Stimulated activated CD8-positive, alpha-beta memory T cell treated with anti-CD3 and anti-CD28 coated beads, Interleukin-7, amount 100 ng/mL, for 4 hours (primary cell): Measurements from ENCODE around the gene TUBB6.

Experiments
- DNase-seq, 2 donors: peaks; one replicate each; pipeline ENCODE4 v3.0.0-alpha.2; 2020; ENCODE audit warnings: low read depth in 2 of 2

Gene TUBB6

DNA sequence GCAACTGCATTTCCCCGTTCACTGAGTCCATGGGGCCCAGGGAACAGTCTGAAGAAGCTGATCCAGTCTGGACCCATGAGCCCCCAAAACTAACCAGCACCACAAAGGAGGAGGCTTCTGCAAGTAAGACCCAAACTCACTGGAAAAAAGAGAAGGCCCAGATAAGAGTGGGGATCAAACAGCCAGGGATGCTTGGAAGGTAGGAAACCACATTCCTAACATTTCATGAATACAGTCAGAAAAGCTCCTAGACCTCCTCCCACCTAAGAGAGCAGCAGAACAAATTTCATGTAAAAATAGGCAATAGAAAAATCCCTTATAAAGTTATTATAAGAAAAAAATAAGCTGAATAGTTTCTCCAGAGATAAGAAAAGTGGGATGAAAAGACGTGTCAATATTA, 30.3 kb downstream of the TUBB6 start:
- DNase-seq = no peak

DNA sequence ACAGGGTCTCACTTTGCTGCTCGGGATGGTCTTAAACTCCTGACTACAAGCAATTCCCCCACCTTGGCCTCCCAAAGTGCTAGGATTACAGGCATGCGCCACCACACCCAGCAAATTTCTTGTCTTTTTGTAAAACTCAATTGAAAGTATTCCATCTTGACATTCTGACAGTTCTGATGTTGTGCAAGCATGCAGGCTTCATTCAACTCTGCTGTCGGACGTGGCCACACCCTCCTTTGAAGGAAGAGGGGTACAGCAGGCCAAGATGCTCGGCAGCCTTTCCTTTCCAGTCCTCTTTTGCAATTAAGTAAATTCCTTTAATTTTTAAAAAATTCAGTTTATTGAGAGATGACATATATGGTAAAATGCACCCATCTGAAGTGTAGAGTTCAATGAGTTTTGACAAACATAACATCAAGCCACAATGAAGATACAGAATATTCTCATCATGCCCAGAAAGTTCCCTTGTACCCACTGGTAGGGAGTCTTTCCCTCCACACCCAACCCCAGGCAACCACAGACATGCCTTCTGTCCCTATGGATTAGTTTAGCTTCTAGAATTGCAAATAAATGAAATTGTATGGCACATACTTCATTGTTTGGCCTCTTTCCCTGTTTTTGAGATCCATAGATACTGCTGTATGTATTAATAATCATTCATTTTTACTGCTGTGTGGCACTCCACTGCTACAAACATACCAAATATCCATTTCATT, 33.1 kb downstream of the TUBB6 start:
- DNase-seq = no peak

DNA sequence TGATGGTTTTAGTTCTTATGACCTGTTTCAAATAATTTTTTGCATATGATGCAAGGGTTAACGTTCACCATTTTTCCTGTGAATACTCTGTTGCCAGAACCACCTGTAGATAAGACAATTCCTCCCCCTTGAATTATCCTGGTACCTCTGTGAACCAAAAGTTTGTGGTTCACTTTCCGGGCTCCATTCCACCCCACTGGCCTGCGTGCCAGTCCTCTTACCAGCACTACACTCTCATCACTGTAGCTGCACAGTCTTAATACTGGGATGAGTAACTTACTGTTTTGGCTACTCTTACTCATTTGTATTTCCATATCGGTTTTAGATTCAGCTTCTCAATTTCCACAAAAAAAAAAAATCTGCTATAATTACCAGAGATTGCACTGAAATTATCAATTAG, 34.6 kb downstream of the TUBB6 start:
- no peak for DNase-seq

DNA sequence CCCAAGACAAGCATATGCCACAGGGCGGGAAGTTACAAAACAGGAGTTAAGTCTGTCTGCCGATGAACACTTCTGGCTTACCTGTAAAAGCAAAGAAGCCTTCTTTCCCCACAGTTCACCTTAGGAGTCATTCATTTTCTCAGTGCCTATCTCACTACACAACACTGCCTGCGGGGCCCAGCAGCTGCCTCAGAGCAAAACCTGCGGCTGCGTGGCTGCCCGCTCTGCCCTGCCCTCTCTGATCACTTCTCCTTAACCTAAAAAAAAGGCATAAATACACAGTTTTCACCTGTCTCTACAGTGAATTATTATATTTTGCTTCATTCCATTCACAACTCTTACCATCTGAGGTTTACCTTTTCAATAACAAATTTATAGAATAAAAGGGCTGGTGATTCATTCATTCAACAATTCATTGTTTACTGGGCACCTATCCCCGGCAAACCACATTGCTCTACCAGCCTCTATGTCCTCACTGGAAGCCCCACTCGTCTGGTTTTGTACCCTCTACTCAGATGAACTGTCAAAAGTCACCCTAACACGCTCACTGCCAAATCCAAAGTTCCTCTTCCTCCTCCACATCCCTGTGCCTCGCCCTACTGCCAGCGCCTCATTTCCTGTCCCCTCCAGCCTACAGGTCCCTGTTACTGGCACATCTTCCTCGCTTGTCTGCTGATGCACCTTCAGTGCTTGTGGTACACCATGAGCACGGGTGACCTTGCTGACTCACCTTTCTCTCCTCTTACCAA, 37.6 kb downstream of the TUBB6 start:
- DNase-seq = no peak

DNA sequence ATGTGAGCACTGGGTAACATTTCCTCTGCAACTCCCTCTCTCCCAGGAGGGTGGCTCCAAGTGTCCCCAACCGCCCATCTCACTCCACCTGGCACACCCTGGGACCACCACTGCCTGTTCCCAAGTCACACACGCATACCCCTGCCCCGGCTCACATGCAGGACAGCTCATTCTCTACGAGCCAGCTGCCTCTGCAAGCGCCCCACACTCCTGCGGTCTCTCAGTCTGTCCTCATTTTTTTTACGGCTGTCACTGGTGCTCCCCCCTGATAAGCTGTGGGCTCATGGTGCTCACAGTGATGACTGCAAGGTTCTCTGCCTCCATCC, 38.2 kb downstream of the TUBB6 start:
- DNase-seq = no peak

DNA sequence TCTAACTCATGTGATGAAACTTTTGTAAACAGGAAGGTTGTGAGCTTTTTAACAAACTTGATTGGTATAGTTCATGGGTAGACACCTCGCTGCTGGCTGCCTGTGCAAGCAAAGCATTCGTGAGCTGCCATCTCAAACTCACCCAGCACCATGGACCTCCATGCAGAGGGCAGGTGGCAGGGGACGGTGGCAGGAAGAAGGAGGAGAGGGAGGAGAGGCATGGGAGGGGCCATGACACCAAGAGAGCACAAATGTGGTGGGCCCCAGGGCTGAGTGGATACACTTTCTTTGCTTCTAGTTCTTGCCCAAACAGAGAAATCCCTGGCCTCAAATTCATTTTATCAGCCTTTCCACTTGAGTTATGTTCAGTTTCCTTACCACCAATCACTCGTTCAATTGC, 39.9 kb downstream of the TUBB6 start:
- DNase-seq = no peak

DNA sequence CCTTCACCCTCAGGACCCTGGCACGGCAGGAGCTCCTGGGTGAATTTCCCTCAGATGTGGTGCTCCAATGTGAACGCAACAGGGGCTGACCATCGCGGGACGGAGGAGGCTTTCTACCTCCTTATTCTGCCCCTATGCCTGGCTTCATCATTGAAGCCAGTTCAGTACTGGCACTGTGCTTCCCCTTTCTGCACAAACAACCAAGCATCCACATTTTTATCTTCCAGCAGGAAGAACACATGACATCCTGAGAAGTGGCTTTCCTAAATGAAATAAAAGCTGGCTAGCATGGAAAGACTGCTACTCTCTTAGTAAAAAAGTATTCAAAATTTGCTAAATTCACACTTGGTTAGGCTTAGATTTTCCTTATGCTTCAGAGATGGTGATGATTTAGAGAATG, 44.1 kb downstream of the TUBB6 start:
- DNase-seq = no peak

DNA sequence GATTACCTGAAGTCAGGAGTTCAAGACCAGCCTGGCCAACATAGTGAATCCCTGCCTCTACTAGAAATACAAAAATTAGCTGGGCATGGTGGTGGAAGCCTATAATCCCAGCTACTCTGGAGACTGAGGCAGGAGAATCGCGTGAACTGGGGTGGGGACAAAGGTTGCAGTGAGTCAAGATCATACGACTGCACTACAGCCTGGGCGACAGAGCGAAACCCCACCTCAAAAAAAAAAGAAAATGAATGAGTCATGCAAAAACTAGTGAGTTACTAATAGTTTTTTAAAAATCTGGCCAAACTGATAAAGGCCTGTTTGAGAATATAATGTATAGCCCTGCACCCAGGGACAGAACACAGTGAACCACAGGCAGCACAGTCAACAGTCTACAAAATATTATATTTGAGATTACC, 51.5 kb downstream of the TUBB6 start:
- DNase-seq = no peak

DNA sequence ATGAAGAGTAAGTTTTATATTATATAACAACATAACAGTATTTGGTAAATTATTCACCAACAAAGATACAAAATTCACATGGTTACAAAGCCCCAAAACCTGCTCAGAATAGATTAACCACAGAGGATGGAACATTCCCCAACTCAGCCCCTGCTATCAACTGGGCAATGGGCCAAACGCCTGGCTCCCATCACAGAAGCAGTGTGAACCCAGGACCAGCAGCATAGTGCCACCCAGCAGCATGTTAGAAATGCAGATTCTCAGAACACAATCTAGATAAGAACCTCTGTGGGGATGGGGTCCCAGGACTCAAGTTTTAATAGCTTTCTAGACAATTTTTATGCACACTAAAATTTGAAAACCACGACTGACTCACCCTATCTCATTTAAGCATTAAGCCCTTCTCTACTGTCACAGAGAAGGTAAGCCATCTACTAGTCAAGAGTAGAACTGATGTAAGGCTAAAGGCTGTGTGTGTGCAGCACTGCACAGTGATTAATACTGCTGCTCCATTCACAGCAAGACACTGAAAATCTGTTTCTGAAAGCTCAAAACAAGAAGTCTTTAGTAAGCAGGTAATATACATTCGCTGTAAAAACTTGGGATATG, 53.8 kb downstream of the TUBB6 start:
- no peak for DNase-seq

DNA sequence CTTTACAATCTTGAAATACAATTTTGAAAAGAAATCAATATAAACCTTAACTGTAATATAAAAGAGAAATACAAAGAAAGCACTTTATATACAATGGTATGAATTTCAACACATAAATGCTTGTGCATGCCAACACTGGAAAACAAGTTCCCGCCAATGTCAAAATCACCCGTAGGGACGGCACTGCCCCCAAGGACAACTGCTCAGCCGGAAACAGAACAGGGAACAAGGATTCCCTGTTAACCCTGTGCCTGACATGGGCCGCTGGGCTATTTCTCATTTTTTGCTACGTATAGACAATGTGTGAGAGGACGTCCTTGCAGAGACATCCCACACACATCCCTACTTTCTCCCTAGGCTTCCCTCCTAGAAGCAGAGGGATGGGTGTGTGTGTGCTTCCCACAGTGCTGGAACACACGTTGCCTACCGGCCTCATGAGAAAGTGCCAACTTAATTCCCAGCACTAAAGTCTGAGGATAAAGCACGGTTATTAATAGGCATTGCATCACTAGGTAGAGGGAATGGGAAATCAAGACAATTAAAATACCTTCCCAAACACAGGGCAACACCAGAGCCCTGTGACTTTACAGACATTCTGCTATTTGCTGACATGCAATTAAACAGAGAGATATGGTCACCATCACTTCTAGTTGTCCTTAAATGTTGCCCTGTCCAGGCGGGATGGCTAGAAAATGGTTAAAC, 54.6 kb downstream of the TUBB6 start:
- DNase-seq = no peak

DNA sequence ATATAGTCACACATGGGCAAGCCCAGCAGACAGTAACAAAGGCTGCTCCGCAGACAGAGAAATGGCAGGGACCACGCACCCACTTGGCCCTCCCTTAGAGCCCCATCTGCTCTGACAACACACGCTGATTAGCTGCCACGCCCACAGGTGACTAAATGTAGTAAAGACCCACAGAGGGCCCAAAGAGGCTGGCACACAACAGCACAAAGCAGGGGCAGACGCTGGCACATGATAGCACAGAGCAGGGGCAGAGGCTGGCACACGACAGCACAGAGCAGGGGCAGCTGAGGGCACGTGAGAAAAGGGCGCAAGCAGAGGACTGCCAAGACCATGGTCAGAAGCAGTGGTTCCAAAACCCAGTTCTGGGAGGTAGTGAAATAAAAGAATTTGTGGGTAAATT, 58.3 kb downstream of the TUBB6 start:
- no peak for DNase-seq

DNA sequence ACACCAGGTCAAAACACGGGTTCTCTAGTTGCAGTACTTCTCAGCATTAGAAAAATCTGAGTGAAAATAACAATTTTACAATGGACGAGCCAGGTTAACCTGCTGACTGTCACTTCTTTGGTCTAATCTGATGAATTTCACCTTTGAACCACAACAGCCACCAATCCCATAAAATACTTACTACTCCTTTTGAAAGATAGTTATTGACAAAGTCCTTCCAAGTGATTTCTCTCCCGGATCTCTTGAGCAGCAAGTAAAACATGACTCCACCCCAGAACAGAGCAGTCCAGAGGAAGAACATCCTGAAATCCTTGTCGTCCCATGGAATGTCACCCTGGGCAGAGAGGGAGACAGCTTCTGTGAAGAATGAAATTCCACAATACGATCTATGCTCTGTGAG, 58.7 kb downstream of the TUBB6 start:
- DNase-seq = no peak

DNA sequence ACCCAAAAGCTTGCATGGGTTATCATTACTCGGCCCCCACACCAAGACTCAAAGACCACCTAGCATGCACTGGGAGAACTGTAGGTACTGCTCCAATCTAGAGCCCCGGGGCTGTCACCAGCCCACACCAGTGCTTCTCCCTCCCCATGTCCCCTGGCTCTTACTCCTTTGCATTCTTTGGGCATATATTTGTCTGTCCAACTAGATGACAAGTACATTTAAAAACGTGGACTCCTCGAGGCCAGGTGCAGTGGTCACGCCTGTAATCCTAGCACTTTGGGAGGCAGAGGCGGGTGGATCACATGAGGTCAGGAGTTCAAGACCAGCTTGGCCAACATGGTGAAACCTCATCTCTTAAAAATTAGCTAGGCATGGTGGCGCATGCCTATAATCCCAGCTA, 61.2 kb downstream of the TUBB6 start:
- no peak for DNase-seq

DNA sequence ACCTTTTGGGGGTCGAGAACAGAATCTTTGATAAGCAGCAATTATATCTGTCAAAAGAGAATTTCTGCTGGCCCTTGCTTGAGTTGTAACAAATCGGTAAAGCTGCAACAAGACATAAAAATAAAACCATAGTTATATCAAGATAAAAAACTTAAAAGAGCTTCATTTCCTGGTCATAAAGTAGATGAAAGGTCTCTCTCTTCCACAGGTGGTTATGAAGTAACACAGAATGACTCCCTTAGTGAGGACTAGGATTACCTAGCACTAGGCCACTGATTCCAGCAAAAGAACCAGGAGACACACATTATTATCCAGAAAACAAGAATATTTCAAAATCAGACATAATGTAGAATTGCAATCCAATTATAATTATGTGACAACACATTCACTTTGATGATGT, 63.5 kb downstream of the TUBB6 start:
- DNase-seq = no peak

DNA sequence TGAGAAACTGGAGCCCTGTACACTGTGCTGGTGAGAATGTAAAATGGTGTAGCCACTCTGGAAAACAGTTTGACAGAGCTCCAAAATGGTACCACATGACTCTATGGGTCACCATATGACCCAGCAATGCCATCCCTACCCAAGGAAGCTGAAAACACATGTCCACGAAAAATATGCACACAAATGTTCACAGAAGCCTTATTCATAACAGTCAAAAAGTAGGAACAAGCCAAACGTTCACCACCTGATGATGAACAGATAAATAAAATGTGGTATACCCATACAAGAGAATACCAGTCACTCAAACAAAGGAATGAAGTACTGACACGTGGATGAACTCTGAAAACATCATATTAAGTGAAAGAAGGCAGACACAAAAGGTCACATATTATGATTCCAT, 64.4 kb downstream of the TUBB6 start:
- DNase-seq = no peak

DNA sequence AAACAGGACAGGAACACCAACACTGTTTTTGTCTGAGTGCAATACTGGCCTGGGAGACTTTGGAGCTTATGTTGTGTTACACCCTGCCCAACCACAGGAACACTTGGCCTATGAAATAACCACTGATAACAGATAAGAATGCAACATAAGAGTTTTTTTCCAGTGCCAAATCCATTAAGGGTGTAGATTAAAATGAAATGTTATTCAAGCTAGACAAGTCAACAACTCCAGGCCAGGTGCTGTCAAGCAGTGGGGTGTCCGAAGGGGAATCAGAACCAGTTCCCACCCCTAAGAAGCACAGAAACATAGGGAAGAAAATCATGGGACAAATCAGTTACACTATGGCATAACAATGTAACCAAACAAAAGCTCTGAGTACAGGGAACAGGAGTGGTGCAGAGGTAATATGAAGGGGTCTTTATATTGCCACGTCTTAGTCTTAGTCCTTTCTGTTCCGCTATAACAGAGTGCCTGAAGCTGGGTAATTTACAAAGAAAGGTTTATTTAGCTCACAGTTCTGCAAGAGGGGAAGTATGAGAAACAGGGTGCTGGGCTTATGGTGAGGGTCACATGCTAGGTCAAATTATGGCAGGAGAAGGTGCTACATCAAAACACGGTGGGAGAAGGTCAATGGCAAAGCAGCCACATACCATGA, 65.2 kb downstream of the TUBB6 start:
- no peak for DNase-seq

DNA sequence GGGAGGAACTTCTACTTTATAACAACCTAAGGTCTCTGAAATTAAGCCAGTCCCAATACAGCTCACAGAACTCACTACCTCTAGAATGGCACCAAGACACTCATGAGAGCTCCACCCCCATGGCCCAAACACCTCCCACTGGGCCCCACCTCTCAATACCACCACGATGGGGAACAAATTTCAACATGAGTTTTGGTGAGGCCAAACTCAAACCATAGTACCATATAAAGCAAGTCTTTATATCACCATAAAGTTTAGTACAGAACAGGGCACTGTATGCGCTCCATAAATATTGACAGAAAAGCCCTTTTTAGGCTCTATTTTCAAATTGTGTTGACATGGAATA, 65.7 kb downstream of the TUBB6 start:
- DNase-seq = no peak

DNA sequence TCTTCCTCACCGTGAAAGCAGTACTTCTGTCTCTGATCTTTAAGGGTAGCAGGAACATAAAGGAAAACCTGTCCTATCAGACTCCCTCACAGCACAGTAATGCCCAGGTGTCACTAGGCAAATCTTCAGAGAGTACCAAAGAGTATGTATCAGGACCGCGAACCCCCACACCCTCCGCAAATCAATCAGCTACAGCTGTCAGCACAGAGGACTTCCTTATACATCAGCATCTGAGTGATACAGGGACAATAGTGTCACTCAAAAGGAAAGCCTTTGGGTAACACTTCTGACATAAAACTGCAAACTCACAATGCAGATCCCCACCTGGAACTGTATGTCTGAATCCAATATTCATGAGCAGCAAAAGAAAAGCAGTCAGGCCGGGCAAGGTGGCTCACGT, 66.4 kb downstream of the TUBB6 start:
- DNase-seq = no peak
